ENCODE measurements around the gene SLC29A1. TPM values are rescaled to one million over a fixed set of nuclear protein-coding genes. Genes with fewer than 3 reads are reported as not detected.

Gene SLC29A1
- total and polyA plus RNA-seq, 4 donors = 15.1 to 67.2 (median 16.7) TPM

DNA sequence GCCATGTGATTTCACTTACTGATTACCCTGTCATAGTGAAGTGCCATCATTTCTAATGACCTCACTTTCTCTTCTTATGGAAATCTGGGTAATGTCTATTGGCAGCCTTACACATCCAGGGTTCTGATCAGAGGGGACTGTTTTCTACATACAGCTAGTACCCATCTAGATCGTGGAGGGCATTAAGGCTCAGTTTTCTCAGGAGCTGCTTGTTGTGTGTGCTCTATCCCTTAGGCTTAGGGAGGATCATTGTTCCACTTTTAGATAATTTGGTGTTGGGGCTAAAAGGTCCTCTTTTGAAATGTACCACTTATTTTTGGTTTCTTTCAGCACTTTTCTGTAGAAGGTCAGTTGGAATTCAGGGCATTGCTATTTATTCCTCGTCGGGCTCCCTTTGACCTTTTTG lies 27.3 kb downstream of the SLC29A1 start:
- H3K9me3 ChIP-seq (ENCODE audit: control insufficient read depth in 4 of 4, low read length in 3 of 4) = no peaks in the 10 kb centered on the region
- no peaks in the 10 kb centered on the region for H3K27me3 ChIP-seq (ENCODE audit: control insufficient read depth in 4 of 4, insufficient read depth in 4 of 4, low read length in 3 of 4)
- no peak overlapping the region for H3K9ac ChIP-seq (ENCODE audit: low read depth in 1 of 2, low read length in 2 of 2)
- peaks cover 10 to 64% (median 52%) of the 10 kb centered on the region in 4 donors for H3K36me3 ChIP-seq (ENCODE audit: control insufficient read depth in 4 of 4, insufficient read depth in 3 of 4, low read depth in 1 of 4, low read length in 3 of 4)
- no peak for DNase-seq (ENCODE audit: low spot score)
- no peak overlapping the region for H3K4me3 ChIP-seq (ENCODE audit: low read depth in 1 of 3, low read length in 3 of 3)
- H3K4me1 ChIP-seq (ENCODE audit: control insufficient read depth in 4 of 4, insufficient read depth in 4 of 4, low read length in 3 of 4) = peaks cover 2 to 28% (median 19%) of the 10 kb centered on the region in 4 donors
- WGBS = 87% methylated on average over 3 of the region's 3 CpGs
- peak overlapping the region in 1 of 2 donors; percentile 36 for H3K27ac ChIP-seq (ENCODE audit: low read depth in 1 of 2, low read length in 2 of 2)
- TF ChIP-seq HNF4G (IDR thresholded peaks at IDR 0.05) (no peak), YY1 (IDR thresholded peaks at IDR 0.05) (no peak), HNF4A (conservative IDR thresholded peaks at IDR 0.05) (no peak), EGR1 (IDR thresholded peaks at IDR 0.05; ENCODE audit: low read depth in 2 of 2) (no peak), TAF1 (conservative IDR thresholded peaks at IDR 0.05) (no peak), JUND (IDR thresholded peaks at IDR 0.05) (no peak), SP1 (IDR thresholded peaks at IDR 0.05) (no peak), FOXA1 (IDR thresholded peaks at IDR 0.05) (no peak), RAD21 (IDR thresholded peaks at IDR 0.05) (no peak), RXRA (IDR thresholded peaks at IDR 0.05) (no peak), NR2F2 (IDR thresholded peaks at IDR 0.05) (no peak), GABPA (IDR thresholded peaks at IDR 0.05 in 1 of 2, conservative IDR thresholded peaks at IDR 0.05 in 1 of 2) (no peak), FOXA2 (IDR thresholded peaks at IDR 0.05) (no peak)
- TF ChIP-seq, protein P1, sequence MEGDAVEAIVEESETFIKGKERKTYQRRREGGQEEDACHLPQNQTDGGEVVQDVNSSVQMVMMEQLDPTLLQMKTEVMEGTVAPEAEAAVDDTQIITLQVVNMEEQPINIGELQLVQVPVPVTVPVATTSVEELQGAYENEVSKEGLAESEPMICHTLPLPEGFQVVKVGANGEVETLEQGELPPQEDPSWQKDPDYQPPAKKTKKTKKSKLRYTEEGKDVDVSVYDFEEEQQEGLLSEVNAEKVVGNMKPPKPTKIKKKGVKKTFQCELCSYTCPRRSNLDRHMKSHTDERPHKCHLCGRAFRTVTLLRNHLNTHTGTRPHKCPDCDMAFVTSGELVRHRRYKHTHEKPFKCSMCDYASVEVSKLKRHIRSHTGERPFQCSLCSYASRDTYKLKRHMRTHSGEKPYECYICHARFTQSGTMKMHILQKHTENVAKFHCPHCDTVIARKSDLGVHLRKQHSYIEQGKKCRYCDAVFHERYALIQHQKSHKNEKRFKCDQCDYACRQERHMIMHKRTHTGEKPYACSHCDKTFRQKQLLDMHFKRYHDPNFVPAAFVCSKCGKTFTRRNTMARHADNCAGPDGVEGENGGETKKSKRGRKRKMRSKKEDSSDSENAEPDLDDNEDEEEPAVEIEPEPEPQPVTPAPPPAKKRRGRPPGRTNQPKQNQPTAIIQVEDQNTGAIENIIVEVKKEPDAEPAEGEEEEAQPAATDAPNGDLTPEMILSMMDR (IDR thresholded peaks at IDR 0.05; ENCODE audit: low read depth, low read length, missing input control) = no peak
- TF ChIP-seq, protein P2, sequence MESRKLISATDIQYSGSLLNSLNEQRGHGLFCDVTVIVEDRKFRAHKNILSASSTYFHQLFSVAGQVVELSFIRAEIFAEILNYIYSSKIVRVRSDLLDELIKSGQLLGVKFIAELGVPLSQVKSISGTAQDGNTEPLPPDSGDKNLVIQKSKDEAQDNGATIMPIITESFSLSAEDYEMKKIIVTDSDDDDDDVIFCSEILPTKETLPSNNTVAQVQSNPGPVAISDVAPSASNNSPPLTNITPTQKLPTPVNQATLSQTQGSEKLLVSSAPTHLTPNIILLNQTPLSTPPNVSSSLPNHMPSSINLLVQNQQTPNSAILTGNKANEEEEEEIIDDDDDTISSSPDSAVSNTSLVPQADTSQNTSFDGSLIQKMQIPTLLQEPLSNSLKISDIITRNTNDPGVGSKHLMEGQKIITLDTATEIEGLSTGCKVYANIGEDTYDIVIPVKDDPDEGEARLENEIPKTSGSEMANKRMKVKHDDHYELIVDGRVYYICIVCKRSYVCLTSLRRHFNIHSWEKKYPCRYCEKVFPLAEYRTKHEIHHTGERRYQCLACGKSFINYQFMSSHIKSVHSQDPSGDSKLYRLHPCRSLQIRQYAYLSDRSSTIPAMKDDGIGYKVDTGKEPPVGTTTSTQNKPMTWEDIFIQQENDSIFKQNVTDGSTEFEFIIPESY (IDR thresholded peaks at IDR 0.05) = no peak
- TF ChIP-seq, protein P3, sequence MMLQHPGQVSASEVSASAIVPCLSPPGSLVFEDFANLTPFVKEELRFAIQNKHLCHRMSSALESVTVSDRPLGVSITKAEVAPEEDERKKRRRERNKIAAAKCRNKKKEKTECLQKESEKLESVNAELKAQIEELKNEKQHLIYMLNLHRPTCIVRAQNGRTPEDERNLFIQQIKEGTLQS (IDR thresholded peaks at IDR 0.05) = no peak
- TF ChIP-seq, protein P4, sequence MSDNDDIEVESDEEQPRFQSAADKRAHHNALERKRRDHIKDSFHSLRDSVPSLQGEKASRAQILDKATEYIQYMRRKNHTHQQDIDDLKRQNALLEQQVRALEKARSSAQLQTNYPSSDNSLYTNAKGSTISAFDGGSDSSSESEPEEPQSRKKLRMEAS (IDR thresholded peaks at IDR 0.05) = no peak

DNA sequence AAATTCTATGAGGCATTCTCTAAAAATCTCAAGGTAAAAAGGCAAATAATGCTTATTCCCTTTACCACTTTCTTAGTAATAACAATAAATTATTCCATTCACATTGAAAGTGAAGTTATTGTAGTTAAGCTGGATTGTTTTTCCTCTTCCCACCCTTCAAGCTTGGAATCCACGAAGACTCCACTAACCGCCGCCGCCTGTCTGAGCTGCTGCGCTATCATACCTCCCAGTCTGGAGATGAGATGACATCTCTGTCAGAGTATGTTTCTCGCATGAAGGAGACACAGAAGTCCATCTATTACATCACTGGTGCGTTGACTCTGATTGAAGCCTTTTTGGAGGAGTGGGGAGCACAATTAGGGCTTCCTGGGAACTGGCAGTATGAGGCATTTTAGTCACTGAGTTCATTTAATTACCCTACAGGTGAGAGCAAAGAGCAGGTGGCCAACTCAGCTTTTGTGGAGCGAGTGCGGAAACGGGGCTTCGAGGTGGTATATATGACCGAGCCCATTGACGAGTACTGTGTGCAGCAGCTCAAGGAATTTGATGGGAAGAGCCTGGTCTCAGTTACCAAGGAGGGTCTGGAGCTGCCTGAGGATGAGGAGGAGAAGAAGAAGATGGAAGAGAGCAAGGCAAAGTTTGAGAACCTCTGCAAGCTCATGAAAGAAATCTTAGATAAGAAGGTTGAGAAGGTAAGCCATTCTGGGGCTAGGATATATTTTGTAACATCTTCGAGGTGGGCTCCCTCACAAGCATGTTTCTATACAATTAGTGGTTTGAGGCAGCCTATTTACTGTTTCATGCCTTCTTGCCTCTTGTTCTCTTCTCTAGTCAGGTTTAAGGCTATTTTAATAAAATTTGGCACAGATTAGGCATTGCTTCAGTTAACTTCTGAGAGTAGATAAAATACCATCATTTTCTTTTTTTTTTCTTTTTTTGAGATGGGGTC lies 28.5 kb downstream of the SLC29A1 start:
- 94% methylated on average over 14 of the region's 14 CpGs for WGBS
- Histone ChIP-seq H3K4me1 (ENCODE audit: control insufficient read depth in 4 of 4, insufficient read depth in 4 of 4, low read length in 3 of 4) (peaks cover 2 to 37% (median 24%) of the 10 kb centered on the region in 4 donors), H3K27ac (ENCODE audit: low read depth in 1 of 2, low read length in 2 of 2) (no peak overlapping the region), H3K9me3 (ENCODE audit: control insufficient read depth in 4 of 4, low read length in 3 of 4) (no peaks in the 10 kb centered on the region), H3K4me3 (ENCODE audit: low read depth in 1 of 3, low read length in 3 of 3) (no peak overlapping the region), H3K27me3 (ENCODE audit: control insufficient read depth in 4 of 4, insufficient read depth in 4 of 4, low read length in 3 of 4) (no peaks in the 10 kb centered on the region), H3K9ac (ENCODE audit: low read depth in 1 of 2, low read length in 2 of 2) (no peak overlapping the region), H3K36me3 (ENCODE audit: control insufficient read depth in 4 of 4, insufficient read depth in 3 of 4, low read depth in 1 of 4, low read length in 3 of 4) (peaks cover 10 to 64% (median 52%) of the 10 kb centered on the region in 4 donors)
- no peak for DNase-seq (ENCODE audit: low spot score)
- no peak for TF ChIP-seq FOXA2 (IDR thresholded peaks at IDR 0.05)
- TF ChIP-seq, protein P2 (IDR thresholded peaks at IDR 0.05) = no peak
- TF ChIP-seq, protein P1 (IDR thresholded peaks at IDR 0.05; ENCODE audit: low read depth, low read length, missing input control) = no peak
- TF ChIP-seq, protein P5, sequence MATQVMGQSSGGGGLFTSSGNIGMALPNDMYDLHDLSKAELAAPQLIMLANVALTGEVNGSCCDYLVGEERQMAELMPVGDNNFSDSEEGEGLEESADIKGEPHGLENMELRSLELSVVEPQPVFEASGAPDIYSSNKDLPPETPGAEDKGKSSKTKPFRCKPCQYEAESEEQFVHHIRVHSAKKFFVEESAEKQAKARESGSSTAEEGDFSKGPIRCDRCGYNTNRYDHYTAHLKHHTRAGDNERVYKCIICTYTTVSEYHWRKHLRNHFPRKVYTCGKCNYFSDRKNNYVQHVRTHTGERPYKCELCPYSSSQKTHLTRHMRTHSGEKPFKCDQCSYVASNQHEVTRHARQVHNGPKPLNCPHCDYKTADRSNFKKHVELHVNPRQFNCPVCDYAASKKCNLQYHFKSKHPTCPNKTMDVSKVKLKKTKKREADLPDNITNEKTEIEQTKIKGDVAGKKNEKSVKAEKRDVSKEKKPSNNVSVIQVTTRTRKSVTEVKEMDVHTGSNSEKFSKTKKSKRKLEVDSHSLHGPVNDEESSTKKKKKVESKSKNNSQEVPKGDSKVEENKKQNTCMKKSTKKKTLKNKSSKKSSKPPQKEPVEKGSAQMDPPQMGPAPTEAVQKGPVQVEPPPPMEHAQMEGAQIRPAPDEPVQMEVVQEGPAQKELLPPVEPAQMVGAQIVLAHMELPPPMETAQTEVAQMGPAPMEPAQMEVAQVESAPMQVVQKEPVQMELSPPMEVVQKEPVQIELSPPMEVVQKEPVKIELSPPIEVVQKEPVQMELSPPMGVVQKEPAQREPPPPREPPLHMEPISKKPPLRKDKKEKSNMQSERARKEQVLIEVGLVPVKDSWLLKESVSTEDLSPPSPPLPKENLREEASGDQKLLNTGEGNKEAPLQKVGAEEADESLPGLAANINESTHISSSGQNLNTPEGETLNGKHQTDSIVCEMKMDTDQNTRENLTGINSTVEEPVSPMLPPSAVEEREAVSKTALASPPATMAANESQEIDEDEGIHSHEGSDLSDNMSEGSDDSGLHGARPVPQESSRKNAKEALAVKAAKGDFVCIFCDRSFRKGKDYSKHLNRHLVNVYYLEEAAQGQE (IDR thresholded peaks at IDR 0.05) = no peak
- no peak for TF ChIP-seq JUND (IDR thresholded peaks at IDR 0.05)
- TF ChIP-seq HNF4A (conservative IDR thresholded peaks at IDR 0.05) = no peak
- TF ChIP-seq EGR1 (IDR thresholded peaks at IDR 0.05; ENCODE audit: low read depth in 2 of 2) = no peak
